ENCODE data around the gene SPAAR.

SPAAR gene

DNA sequence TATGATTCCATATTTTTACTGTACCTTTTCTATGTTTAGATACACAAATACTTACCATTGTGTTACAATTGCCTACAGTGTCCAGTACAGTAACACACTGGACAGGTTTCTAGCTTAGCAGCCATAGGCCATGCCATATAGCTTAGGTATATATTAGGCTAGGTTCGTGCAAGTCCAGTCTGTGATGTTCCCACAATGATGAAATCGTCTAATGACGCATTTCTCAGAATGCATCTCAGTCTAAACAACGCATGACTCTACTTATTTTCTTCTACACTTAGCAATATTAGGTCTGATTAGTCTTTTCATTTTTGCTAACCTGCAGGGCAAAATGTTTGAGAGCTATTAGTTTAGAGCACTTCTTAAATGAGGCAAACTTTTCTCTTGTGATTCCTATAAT is 26.0 kb downstream of the SPAAR start:
- TF ChIP-seq, protein P1, sequence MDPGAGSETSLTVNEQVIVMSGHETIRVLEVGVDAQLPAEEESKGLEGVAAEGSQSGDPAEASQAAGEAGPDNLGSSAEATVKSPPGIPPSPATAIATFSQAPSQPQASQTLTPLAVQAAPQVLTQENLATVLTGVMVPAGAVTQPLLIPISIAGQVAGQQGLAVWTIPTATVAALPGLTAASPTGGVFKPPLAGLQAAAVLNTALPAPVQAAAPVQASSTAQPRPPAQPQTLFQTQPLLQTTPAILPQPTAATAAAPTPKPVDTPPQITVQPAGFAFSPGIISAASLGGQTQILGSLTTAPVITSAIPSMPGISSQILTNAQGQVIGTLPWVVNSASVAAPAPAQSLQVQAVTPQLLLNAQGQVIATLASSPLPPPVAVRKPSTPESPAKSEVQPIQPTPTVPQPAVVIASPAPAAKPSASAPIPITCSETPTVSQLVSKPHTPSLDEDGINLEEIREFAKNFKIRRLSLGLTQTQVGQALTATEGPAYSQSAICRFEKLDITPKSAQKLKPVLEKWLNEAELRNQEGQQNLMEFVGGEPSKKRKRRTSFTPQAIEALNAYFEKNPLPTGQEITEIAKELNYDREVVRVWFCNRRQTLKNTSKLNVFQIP (CRISPR knock-in tag; IDR thresholded peaks at IDR 0.05; ENCODE audit: borderline replicate concordance, low read depth), result no peak
- TF ChIP-seq ZC3H10 (CRISPR knock-in tag; IDR thresholded peaks at IDR 0.05) (no peak), BACH2 (CRISPR knock-in tag; IDR thresholded peaks at IDR 0.05; ENCODE audit: borderline replicate concordance) (no peak), TCF4 (CRISPR knock-in tag; IDR thresholded peaks at IDR 0.05; ENCODE audit: borderline replicate concordance) (no peak), ZFP30 (CRISPR knock-in tag; IDR thresholded peaks at IDR 0.05) (no peak)
- TF ChIP-seq, protein P2, sequence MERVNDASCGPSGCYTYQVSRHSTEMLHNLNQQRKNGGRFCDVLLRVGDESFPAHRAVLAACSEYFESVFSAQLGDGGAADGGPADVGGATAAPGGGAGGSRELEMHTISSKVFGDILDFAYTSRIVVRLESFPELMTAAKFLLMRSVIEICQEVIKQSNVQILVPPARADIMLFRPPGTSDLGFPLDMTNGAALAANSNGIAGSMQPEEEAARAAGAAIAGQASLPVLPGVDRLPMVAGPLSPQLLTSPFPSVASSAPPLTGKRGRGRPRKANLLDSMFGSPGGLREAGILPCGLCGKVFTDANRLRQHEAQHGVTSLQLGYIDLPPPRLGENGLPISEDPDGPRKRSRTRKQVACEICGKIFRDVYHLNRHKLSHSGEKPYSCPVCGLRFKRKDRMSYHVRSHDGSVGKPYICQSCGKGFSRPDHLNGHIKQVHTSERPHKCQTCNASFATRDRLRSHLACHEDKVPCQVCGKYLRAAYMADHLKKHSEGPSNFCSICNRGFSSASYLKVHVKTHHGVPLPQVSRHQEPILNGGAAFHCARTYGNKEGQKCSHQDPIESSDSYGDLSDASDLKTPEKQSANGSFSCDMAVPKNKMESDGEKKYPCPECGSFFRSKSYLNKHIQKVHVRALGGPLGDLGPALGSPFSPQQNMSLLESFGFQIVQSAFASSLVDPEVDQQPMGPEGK (CRISPR knock-in tag; IDR thresholded peaks at IDR 0.05; ENCODE audit: borderline replicate concordance), result no peak
- TF ChIP-seq, protein P3, sequence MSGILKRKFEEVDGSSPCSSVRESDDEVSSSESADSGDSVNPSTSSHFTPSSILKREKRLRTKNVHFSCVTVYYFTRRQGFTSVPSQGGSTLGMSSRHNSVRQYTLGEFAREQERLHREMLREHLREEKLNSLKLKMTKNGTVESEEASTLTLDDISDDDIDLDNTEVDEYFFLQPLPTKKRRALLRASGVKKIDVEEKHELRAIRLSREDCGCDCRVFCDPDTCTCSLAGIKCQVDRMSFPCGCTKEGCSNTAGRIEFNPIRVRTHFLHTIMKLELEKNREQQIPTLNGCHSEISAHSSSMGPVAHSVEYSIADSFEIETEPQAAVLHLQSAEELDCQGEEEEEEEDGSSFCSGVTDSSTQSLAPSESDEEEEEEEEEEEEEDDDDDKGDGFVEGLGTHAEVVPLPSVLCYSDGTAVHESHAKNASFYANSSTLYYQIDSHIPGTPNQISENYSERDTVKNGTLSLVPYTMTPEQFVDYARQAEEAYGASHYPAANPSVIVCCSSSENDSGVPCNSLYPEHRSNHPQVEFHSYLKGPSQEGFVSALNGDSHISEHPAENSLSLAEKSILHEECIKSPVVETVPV (CRISPR knock-in tag; IDR thresholded peaks at IDR 0.05), result no peak
- no peak for ATAC-seq

DNA sequence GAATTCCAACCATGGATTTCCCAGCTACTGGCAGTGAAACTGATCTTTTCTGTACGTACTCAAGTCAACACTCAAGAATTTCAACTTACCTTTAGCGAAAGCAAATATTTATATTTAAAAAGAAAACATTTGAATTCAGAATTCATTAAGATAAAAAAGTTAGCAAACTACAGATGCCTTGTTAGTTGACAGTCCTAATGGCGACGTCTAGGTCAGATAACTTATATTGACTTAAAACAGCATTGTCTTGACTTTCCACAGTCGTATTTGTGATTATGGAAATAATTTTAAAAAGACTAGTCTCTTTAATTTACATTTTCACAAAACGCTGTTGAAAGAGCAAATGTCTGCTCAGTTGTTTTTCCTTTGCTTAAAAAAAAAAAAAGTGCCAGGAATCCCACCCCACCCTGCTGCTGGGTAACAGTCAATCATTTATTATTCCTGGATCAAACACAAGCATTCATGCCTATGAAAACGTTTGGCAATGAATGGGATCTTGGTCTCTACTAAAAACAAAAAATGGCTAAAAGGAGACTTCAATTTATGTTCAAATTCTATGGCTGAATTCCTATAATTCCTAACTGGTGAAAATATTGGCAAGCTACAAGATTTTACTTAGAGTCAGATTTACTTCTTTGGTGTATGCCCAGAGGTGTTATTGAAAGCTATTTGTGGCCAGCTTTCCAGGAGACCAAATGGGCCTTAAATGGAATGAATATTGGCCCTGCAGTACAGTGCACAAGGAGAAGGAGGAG is 26.6 kb downstream of the SPAAR start:
- peak; percentile 73 for ATAC-seq
- TF ChIP-seq ISL1 (CRISPR knock-in tag; IDR thresholded peaks at IDR 0.05) (peak; percentile 70), ZNF8 (CRISPR knock-in tag; IDR thresholded peaks at IDR 0.05) (no peak), TCF4 (CRISPR knock-in tag; IDR thresholded peaks at IDR 0.05; ENCODE audit: borderline replicate concordance) (0 out of 2 replicates have a peak, but pooled peaks have one; percentile 22), ZNF565 (CRISPR knock-in tag; conservative IDR thresholded peaks at IDR 0.05; ENCODE audit: low read depth) (no peak)

DNA sequence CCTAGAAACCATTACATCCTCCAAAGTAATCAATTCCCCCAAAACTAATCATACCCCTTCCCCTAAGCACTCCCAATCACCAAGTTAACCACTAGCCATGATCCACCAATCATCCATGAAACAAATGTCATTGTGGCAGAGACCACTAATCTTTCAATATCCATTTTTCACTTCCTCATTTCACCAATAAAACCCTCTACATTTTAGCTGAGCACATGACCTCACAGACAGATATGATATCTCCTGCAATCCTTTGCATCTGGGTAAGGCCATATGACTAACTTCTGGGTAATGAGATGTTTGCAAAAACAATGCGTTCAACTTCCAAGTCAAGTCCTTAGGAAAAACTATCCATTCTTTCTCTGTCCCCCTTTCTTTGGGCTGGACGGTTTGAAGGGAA is 27.9 kb downstream of the SPAAR start:
- no peak for ATAC-seq
- TF ChIP-seq ZFP30 (CRISPR knock-in tag; IDR thresholded peaks at IDR 0.05) (no peak), SNAI2 (CRISPR knock-in tag; IDR thresholded peaks at IDR 0.05) (no peak), BACH2 (CRISPR knock-in tag; IDR thresholded peaks at IDR 0.05; ENCODE audit: borderline replicate concordance) (no peak)
- TF ChIP-seq, protein P1 (CRISPR knock-in tag; IDR thresholded peaks at IDR 0.05; ENCODE audit: borderline replicate concordance, low read depth), result no peak

DNA sequence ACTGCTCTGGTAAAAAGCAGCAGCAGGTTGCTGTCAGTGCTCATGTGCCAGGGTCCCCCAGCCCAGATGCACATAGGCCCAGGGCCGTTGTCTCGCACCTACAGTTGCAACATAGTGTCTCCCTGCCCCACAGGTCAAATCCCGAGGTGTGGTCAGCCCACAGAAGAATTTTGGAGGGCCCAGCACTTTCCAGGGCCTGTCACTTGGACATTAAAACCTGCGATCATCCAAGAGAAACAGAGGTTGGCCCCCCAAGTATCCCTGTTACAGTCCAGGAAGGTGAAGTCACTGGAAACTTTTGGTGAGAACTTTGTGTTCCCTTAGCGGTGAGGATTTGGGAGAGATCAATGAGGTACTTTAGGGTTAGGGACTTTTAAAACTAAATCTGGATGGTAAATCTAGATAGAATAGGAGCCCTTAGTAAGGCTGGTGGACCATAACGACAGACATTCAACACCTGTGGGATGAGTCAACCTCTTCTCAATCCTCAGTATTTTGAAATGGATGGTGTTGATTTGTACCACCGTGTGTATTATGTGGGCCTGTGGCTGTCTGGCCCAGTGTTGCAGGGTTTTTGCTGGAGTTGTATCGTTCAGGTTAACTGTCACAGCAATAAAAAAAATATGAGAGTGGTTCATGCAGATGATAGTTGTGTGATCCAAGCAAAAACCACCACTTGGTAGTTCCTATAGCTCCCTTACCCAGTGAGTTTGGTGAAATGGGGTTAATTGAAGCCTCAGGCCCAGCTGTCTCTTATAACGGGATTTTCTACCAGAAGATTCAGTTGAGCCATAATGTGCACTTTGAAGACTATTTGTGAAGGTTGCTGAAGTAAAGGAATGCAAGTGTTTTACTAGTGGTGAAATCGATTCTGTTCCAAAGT is 29.4 kb downstream of the SPAAR start:
- TF ChIP-seq GLIS3 (CRISPR knock-in tag; IDR thresholded peaks at IDR 0.05) (no peak), ZNF70 (CRISPR knock-in tag; IDR thresholded peaks at IDR 0.05) (no peak), ZNF565 (CRISPR knock-in tag; conservative IDR thresholded peaks at IDR 0.05; ENCODE audit: low read depth) (no peak), CSDC2 (CRISPR knock-in tag; IDR thresholded peaks at IDR 0.05) (no peak)
- TF ChIP-seq, protein P3 (CRISPR knock-in tag; IDR thresholded peaks at IDR 0.05), result no peak
- TF ChIP-seq, protein P4, sequence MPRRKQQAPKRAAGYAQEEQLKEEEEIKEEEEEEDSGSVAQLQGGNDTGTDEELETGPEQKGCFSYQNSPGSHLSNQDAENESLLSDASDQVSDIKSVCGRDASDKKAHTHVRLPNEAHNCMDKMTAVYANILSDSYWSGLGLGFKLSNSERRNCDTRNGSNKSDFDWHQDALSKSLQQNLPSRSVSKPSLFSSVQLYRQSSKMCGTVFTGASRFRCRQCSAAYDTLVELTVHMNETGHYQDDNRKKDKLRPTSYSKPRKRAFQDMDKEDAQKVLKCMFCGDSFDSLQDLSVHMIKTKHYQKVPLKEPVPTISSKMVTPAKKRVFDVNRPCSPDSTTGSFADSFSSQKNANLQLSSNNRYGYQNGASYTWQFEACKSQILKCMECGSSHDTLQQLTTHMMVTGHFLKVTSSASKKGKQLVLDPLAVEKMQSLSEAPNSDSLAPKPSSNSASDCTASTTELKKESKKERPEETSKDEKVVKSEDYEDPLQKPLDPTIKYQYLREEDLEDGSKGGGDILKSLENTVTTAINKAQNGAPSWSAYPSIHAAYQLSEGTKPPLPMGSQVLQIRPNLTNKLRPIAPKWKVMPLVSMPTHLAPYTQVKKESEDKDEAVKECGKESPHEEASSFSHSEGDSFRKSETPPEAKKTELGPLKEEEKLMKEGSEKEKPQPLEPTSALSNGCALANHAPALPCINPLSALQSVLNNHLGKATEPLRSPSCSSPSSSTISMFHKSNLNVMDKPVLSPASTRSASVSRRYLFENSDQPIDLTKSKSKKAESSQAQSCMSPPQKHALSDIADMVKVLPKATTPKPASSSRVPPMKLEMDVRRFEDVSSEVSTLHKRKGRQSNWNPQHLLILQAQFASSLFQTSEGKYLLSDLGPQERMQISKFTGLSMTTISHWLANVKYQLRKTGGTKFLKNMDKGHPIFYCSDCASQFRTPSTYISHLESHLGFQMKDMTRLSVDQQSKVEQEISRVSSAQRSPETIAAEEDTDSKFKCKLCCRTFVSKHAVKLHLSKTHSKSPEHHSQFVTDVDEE (CRISPR knock-in tag; IDR thresholded peaks at IDR 0.05), result no peak

More for the DNA sequence above, 29.4 kb downstream of the SPAAR start:
- ATAC-seq, result no peak
